Upper lobe of left lung (tissue), 6 donors: ENCODE measurements around the gene FOXP1. TPM values are rescaled to one million over a fixed set of nuclear protein-coding genes. Genes with fewer than 3 reads are reported as not detected.
A peak's percentile ranks its signal among the peaks of the same experiment; 100 is the strongest.

Source experiments
- ATAC-seq, 2 donors: fragments of 200-7000 bp; cut with Tn5 transposase; one replicate each; pipeline ENCODE4 v1.9.1; 2022; ENCODE audit warnings: mild to moderate bottlenecking in 2 of 2, moderate library complexity in 2 of 2; ENCODE audit not compliant: low FRiP score in 2 of 2
- DNase-seq, 2 donors: peaks; one replicate each; pipeline ENCODE4 v3.0.0-alpha.2; 2019 to 2020
- H3K27ac ChIP-seq, 4 donors: fragments of 200-600 bp; sonication (generic); one replicate each; pipeline ENCODE4 v1.5.1; 2016 to 2019
- H3K27me3 ChIP-seq, 4 donors: fragments of 200-600 bp; sonication (generic); one replicate each; pipeline ENCODE4 v1.5.1; 2017 to 2019
- H3K36me3 ChIP-seq, 4 donors: fragments of 200-600 bp; sonication (generic); one replicate each; pipeline ENCODE4 v1.5.1; 2016 to 2019
- H3K4me1 ChIP-seq, 4 donors: fragments of 200-600 bp; sonication (generic); one replicate each; pipeline ENCODE4 v1.5.1; 2018 to 2019
- H3K4me3 ChIP-seq, 4 donors: fragments of 200-600 bp; sonication (generic); one replicate each; pipeline ENCODE4 v1.5.1; 2017 to 2019; ENCODE audit warnings: mild to moderate bottlenecking in 2 of 4, moderate library complexity in 1 of 4
- H3K9me3 ChIP-seq, 4 donors: fragments of 200-600 bp; sonication (generic); one replicate each; pipeline ENCODE4 v1.5.1; 2018 to 2019
- CTCF ChIP-seq, 6 experiments: fragments of 450-650 bp in 4 of 6; fragments of 200-600 bp in 2 of 6; sonication (generic) in 2 of 6; IDR thresholded peaks; one replicate each; pipeline ENCODE4 v1.5.1; 2016 to 2019; ENCODE audit warnings: antibody characterized with exemption in 6 of 6
- EP300 ChIP-seq, 4 donors: sonication (generic); formaldehyde crosslinking; IDR thresholded peaks; one replicate each; pipeline ENCODE4 v1.5.1; 2017; ENCODE audit warnings: antibody characterized with exemption in 4 of 4, control low read depth in 2 of 4
- POLR2A ChIP-seq, 4 donors: fragments of 450-650 bp; IDR thresholded peaks; one replicate each; pipeline ENCODE4 v1.5.1; 2016 to 2017; ENCODE audit warnings: antibody characterized with exemption in 4 of 4, mild to moderate bottlenecking in 2 of 4
- POLR2AphosphoS5 ChIP-seq, 2 donors: sonication (generic); formaldehyde crosslinking; IDR thresholded peaks; one replicate each; pipeline ENCODE4 v1.5.1; 2017; ENCODE audit warnings: antibody characterized with exemption in 2 of 2
- WGBS, 2 donors: methylation state at CpG; one replicate each; pipeline ENCODE4 v1.1.5; 2017 to 2018; 5-methylcytosine and 5-hydroxymethylcytosine counted together
- total RNA-seq, 6 donors: library from RNA; depleted of rRNA in 4 of 6; stranded (reverse); fragments of >200 nt in 4 of 6; gene quantifications; one replicate each; pipeline versions ENCODE4 v1.1.0 to v1.2.1, GENCODE V29; 2016 to 2021
- donor health status: DM: no; HTN: no; CAD: no; lungs with moderate emphysema.
- donor health status: DM: no; HTN: yes; CAD: no; lungs with severe emphysema.

FOXP1 gene
- total RNA-seq, 6 donors from 2014 or later, result 103 to 248 (median 134) TPM

- H3K27ac ChIP-seq, result peak overlapping the region in 1 of 4 donors; percentile 5
- TF ChIP-seq POLR2AphosphoS5 (IDR thresholded peaks at IDR 0.05) (no peak), POLR2A (IDR thresholded peaks at IDR 0.05) (no peak), CTCF (IDR thresholded peaks at IDR 0.05) (no peak), EP300 (IDR thresholded peaks at IDR 0.05) (no peak)
- no peak for ATAC-seq
- no peak for DNase-seq
- no peaks in the 10 kb centered on the region for H3K9me3 ChIP-seq
- 65 to 84% methylated on average over 7 of the region's 7 CpGs for WGBS, 2 donors
- no peak overlapping the region for H3K4me3 ChIP-seq
- H3K4me1 ChIP-seq, result peaks cover 26 to 46% (median 34%) of the 10 kb centered on the region in 4 donors
- no peaks in the 10 kb centered on the region for H3K36me3 ChIP-seq
- no peaks in the 10 kb centered on the region for H3K27me3 ChIP-seq
These were observed 192.2 kb downstream of the FOXP1 start for GRCh38 chr3:71391361-71391760.

- TF ChIP-seq POLR2A (IDR thresholded peaks at IDR 0.05) (no peak), POLR2AphosphoS5 (IDR thresholded peaks at IDR 0.05) (peak in 1 of 2 donors; percentile 5), EP300 (IDR thresholded peaks at IDR 0.05) (peak in 1 of 4 donors; percentile 39), CTCF (IDR thresholded peaks at IDR 0.05) (no peak)
- peak in 1 of 2 donors; percentile 77 for DNase-seq
- Histone ChIP-seq H3K4me3 (peak overlapping the region in 2 of 4 donors; percentile 24 to 30), H3K36me3 (no peaks in the 10 kb centered on the region), H3K4me1 (peaks cover 19 to 40% (median 28%) of the 10 kb centered on the region in 4 donors), H3K27me3 (no peaks in the 10 kb centered on the region), H3K9me3 (no peaks in the 10 kb centered on the region), H3K27ac (peak overlapping the region; percentile 51 to 70 (median 58))
- 17 to 20% methylated on average over 9 of the region's 9 CpGs for WGBS, 2 donors
- peak; percentile 62 to 71 for ATAC-seq
These were observed 193.5 kb downstream of the FOXP1 start for GRCh38 chr3:71389911-71390573.

- no peak for ATAC-seq
- no peaks in the 10 kb centered on the region for H3K27me3 ChIP-seq
- no peak overlapping the region for H3K4me3 ChIP-seq
- DNase-seq, result no peak
- TF ChIP-seq EP300 (IDR thresholded peaks at IDR 0.05) (no peak), CTCF (IDR thresholded peaks at IDR 0.05) (no peak), POLR2A (IDR thresholded peaks at IDR 0.05) (no peak), POLR2AphosphoS5 (IDR thresholded peaks at IDR 0.05) (no peak)
- no peaks in the 10 kb centered on the region for H3K9me3 ChIP-seq
- peak overlapping the region in 1 of 4 donors; percentile 55 for H3K27ac ChIP-seq
- 39 to 52% methylated on average over 8 of the region's 10 CpGs for WGBS, 2 donors
- H3K36me3 ChIP-seq, result no peaks in the 10 kb centered on the region
- peaks cover 25 to 49% (median 29%) of the 10 kb centered on the region in 4 donors for H3K4me1 ChIP-seq
These were observed 194.3 kb downstream of the FOXP1 start for GRCh38 chr3:71389191-71389590.

- Histone ChIP-seq H3K36me3 (no peaks in the 10 kb centered on the region), H3K4me1 (peaks cover 25 to 49% (median 29%) of the 10 kb centered on the region in 4 donors), H3K9me3 (no peaks in the 10 kb centered on the region), H3K4me3 (no peak overlapping the region), H3K27me3 (no peaks in the 10 kb centered on the region), H3K27ac (no peak overlapping the region)
- WGBS, 2 donors, result 60 to 69% methylated on average over 6 of the region's 6 CpGs
- ATAC-seq, result no peak
- DNase-seq, result no peak
- TF ChIP-seq POLR2AphosphoS5 (IDR thresholded peaks at IDR 0.05), result no peak
- no peak for TF ChIP-seq CTCF (IDR thresholded peaks at IDR 0.05)
- no peak for TF ChIP-seq EP300 (IDR thresholded peaks at IDR 0.05)
- no peak for TF ChIP-seq POLR2A (IDR thresholded peaks at IDR 0.05)
These were observed 194.9 kb downstream of the FOXP1 start for GRCh38 chr3:71388535-71389120.
